H1 (cell line): ENCODE results near the gene COL21A1. TPM values are rescaled to one million over a fixed set of nuclear protein-coding genes. Genes with fewer than 3 reads are reported as not detected.

Experiments
- CTCF ChIA-PET: fragments of 300-600 bp; sonication (Branson Sonifier 250); formaldehyde crosslinking; loops from one replicate; lab custom pipeline; 2021; ENCODE audit not compliant: partially characterized antibody; lab: Charles Lee
- POLR2A ChIA-PET: fragments of 300-600 bp; sonication (Branson Sonifier 250); formaldehyde crosslinking; loops from one replicate; lab custom pipeline; 2021; ENCODE audit warnings: inconsistent platforms; ENCODE audit not compliant: partially characterized antibody; lab: Charles Lee
- DNase-seq, 2 experiments: peaks; one replicate each; pipeline versions ENCODE4 v3.0.0 to v3.0.0-alpha.2; 2010 to 2022; ENCODE audit warnings: low spot score in 2 of 2, low read depth in 1 of 2, mixed read lengths in 1 of 2
- FAIRE-seq: peaks from 2 replicates; lab custom pipeline; 2011; peaks lifted over from hg19 to GRCh38; lab: Jason Lieb, UNC
- H2AFZ ChIP-seq: 2 replicates; pipeline ENCODE4 v1.8.1; 2012; ENCODE audit warnings: low read length, inconsistent platforms
- H2AK5ac ChIP-seq: 2 replicates; pipeline ENCODE4 v1.6.1; 2013; ENCODE audit warnings: low read depth, low read length
- H2BK120ac ChIP-seq: replicated peaks from 2 replicates; pipeline ENCODE3; 2013; ENCODE audit warnings: low read depth, low read length, inconsistent platforms
- H2BK12ac ChIP-seq: 2 replicates; pipeline ENCODE4 v1.6.1; 2013; ENCODE audit warnings: low read depth, low read length
- H2BK15ac ChIP-seq: 2 replicates; pipeline ENCODE4 v1.6.1; 2013; ENCODE audit warnings: low read length
- H2BK20ac ChIP-seq: 2 replicates; pipeline ENCODE4 v1.6.1; 2013; ENCODE audit warnings: low read length
- H2BK5ac ChIP-seq: 2 replicates; pipeline ENCODE4 v1.6.1; 2013; ENCODE audit warnings: low read depth, low read length
- H3K14ac ChIP-seq: 2 replicates; pipeline ENCODE4 v1.6.1; 2013; ENCODE audit warnings: inconsistent platforms; ENCODE audit not compliant: insufficient read length
- H3K18ac ChIP-seq: 2 replicates; pipeline ENCODE4 v1.6.1; 2013; ENCODE audit warnings: low read length; ENCODE audit errors: extremely low read depth
- H3K23ac ChIP-seq: 2 replicates; pipeline ENCODE4 v1.6.1; 2013; ENCODE audit warnings: inconsistent platforms; ENCODE audit not compliant: insufficient read length
- H3K23me2 ChIP-seq: 2 replicates; pipeline ENCODE4 v1.6.1; 2013; ENCODE audit warnings: low read depth, low read length
- H3K27ac ChIP-seq: 2 replicates; pipeline ENCODE4 v1.6.1; 2011; ENCODE audit warnings: low read depth, low read length, inconsistent platforms
- H3K27me3 ChIP-seq, 4 experiments: replicated peaks in 1 of 4; 1 replicate in 1 of 4; 2 replicates in 3 of 4; pipeline versions ENCODE4 v1.6.1 to v1.8.1; 2011 to 2013; ENCODE audit warnings: low read length in 3 of 4, mild to moderate bottlenecking in 3 of 4, inconsistent platforms in 2 of 4, mixed read lengths in 2 of 4, moderate library complexity in 1 of 4; ENCODE audit not compliant: control insufficient read depth in 3 of 4, insufficient read depth in 3 of 4; ENCODE audit errors: extremely low read depth in 1 of 4
- H3K36me3 ChIP-seq, 4 experiments: 2 replicates each; pipeline versions ENCODE4 v1.6.1 to v1.8.1; 2011 to 2013; ENCODE audit warnings: mild to moderate bottlenecking in 4 of 4, low read length in 3 of 4, moderate library complexity in 2 of 4, control low read depth in 1 of 4, inconsistent platforms in 1 of 4; ENCODE audit not compliant: insufficient read depth in 4 of 4, control insufficient read depth in 2 of 4
- H3K4ac ChIP-seq: replicated peaks from 2 replicates; pipeline ENCODE3; 2013; ENCODE audit warnings: low read length, low read depth, mixed read lengths, inconsistent platforms; ENCODE audit not compliant: insufficient read length
- H3K4me1 ChIP-seq, 4 experiments: replicated peaks in 1 of 4; 1 replicate in 1 of 4; 2 replicates in 3 of 4; pipeline versions ENCODE4 v1.6.1 to v1.8.1; 2011 to 2013; ENCODE audit warnings: low read length in 3 of 4, inconsistent platforms in 2 of 4, mixed read lengths in 1 of 4; ENCODE audit not compliant: insufficient read depth in 4 of 4, control insufficient read depth in 3 of 4
- H3K4me2 ChIP-seq, 2 experiments: 2 replicates each; pipeline versions ENCODE4 v1.6.1 to v1.8.1; 2011 to 2013; ENCODE audit warnings: low read depth in 2 of 2, low read length in 2 of 2, control low read depth in 1 of 2, inconsistent platforms in 1 of 2, mild to moderate bottlenecking in 1 of 2; ENCODE audit not compliant: insufficient read depth in 1 of 2
- H3K4me3 ChIP-seq, 4 experiments: fragments of 200-600, 300-600 bp in 1 of 4; sonication (generic), shearing (Covaris generic), sonication (Bioruptor Twin) in 1 of 4; 2 replicates each; pipeline versions ENCODE4 v1.5.1 to v1.8.1; 2011 to 2016; ENCODE audit warnings: low read length in 4 of 4, low read depth in 3 of 4, control low read depth in 2 of 4, inconsistent platforms in 2 of 4, mild to moderate bottlenecking in 2 of 4, mixed read lengths in 1 of 4, moderate library complexity in 1 of 4; ENCODE audit not compliant: insufficient read depth in 2 of 4; ENCODE audit errors: extremely low read depth in 1 of 4
- H3K56ac ChIP-seq: replicated peaks from 2 replicates; pipeline ENCODE3; 2013; ENCODE audit warnings: low read depth, mild to moderate bottlenecking, mixed read lengths, low read length, inconsistent platforms; ENCODE audit not compliant: insufficient read length
- H3K79me1 ChIP-seq: 2 replicates; pipeline ENCODE4 v1.6.1; 2013; ENCODE audit warnings: low read depth, low read length, control low read depth
- H3K79me2 ChIP-seq, 2 experiments: 2 replicates each; pipeline versions ENCODE4 v1.6.1 to v1.8.1; 2012 to 2013; ENCODE audit warnings: low read length in 2 of 2, mild to moderate bottlenecking in 2 of 2, inconsistent platforms in 1 of 2; ENCODE audit not compliant: insufficient read depth in 2 of 2, control insufficient read depth in 1 of 2
- H3K9ac ChIP-seq, 4 experiments: replicated peaks in 1 of 4; 1 replicate in 1 of 4; 2 replicates in 3 of 4; pipeline versions ENCODE4 v1.6.1 to v1.8.1; 2011 to 2013; ENCODE audit warnings: low read depth in 3 of 4, low read length in 3 of 4, control low read depth in 2 of 4, mild to moderate bottlenecking in 2 of 4, moderate library complexity in 2 of 4, inconsistent platforms in 1 of 4; ENCODE audit errors: extremely low read depth in 1 of 4
- H3K9me3 ChIP-seq, 2 experiments: 2 replicates each; pipeline versions ENCODE4 v1.6.1 to v1.8.1; 2012 to 2013; ENCODE audit warnings: mild to moderate bottlenecking in 2 of 2, moderate library complexity in 2 of 2, control low read depth in 1 of 2, inconsistent platforms in 1 of 2, low read depth in 1 of 2, low read length in 1 of 2, mixed read lengths in 1 of 2; ENCODE audit not compliant: insufficient read depth in 2 of 2
- H4K20me1 ChIP-seq, 2 experiments: replicated peaks in 1 of 2; 2 replicates each; pipeline versions ENCODE3 to v1.8.1; 2011 to 2013; ENCODE audit warnings: inconsistent platforms in 2 of 2, low read length in 2 of 2, mild to moderate bottlenecking in 1 of 2; ENCODE audit not compliant: insufficient read depth in 2 of 2, control insufficient read depth in 1 of 2
- H4K5ac ChIP-seq: 2 replicates; pipeline ENCODE4 v1.6.1; 2013; ENCODE audit warnings: low read length, low read depth, mixed read lengths, inconsistent platforms; ENCODE audit not compliant: insufficient read length
- H4K8ac ChIP-seq: 2 replicates; pipeline ENCODE4 v1.8.0; 2013; ENCODE audit warnings: mild to moderate bottlenecking, moderate library complexity, low read length, inconsistent platforms; ENCODE audit not compliant: insufficient read depth; ENCODE audit errors: extremely low read depth
- H4K91ac ChIP-seq: replicated peaks from 2 replicates; pipeline ENCODE3; 2013; ENCODE audit warnings: low read length, mixed read lengths, inconsistent platforms; ENCODE audit not compliant: insufficient read length
- JUN ChIP-seq: IDR thresholded peaks from 2 replicates; pipeline ENCODE4 v1.6.1; 2011; ENCODE audit warnings: low read depth, mild to moderate bottlenecking, improper control_type of control experiment, low read length
- WGBS, 2 experiments: shearing (Covaris generic) in 1 of 2; methylation state at CpG; one replicate each; pipeline versions ENCODE4 v1.1.6 to v1.1.7; 2013 to 2015; ENCODE audit warnings: low lambda C conversion rate in 2 of 2, mixed read lengths in 2 of 2, inconsistent platforms in 1 of 2, low coverage in 1 of 2, missing lambda C conversion rate in 1 of 2; ENCODE audit not compliant: insufficient replicate concordance in 2 of 2, insufficient coverage in 1 of 2, insufficient read length in 1 of 2; ENCODE audit errors: extremely low coverage in 1 of 2, missing lambda C conversion rate in 1 of 2; 5-methylcytosine and 5-hydroxymethylcytosine counted together
- polyA plus RNA-seq, 7 experiments: library from polyadenylated mRNA; depleted of rRNA in 3 of 7; stranded (reverse) in 5 of 7; unstranded in 2 of 7; fragments of >200 nt in 5 of 7; fragments of 200-250 nt in 2 of 7; gene quantifications; 1 replicate in 5 of 7; 2 replicates in 1 of 7; 4 replicates in 1 of 7; pipeline versions ENCODE4 v1.2.1 to v1.2.3, GENCODE V29; 2011 to 2013; ENCODE audit warnings: missing spikeins in 2 of 7, mixed read lengths in 2 of 7
- total RNA-seq: library from RNA; stranded (reverse); fragmentation: NEBNext Ultra II Directional; extraction: Animal tissue kit (Norgen Biotek cat#: 25700); gene quantifications from 2 replicates; pipeline ENCODE4 v1.2.1, GENCODE V29; 2021
- TF ChIP-seq, protein P1 (sequence below): IDR thresholded peaks from 2 replicates; pipeline ENCODE4 v1.6.1; 2012; ENCODE audit warnings: inconsistent platforms

COL21A1 gene
- total and polyA plus RNA-seq, 2 of the 8 experiments (the other 6 are each of a cell fraction or from before 2014, with no cell fraction given): 1.6 to 3.4 TPM

DNA sequence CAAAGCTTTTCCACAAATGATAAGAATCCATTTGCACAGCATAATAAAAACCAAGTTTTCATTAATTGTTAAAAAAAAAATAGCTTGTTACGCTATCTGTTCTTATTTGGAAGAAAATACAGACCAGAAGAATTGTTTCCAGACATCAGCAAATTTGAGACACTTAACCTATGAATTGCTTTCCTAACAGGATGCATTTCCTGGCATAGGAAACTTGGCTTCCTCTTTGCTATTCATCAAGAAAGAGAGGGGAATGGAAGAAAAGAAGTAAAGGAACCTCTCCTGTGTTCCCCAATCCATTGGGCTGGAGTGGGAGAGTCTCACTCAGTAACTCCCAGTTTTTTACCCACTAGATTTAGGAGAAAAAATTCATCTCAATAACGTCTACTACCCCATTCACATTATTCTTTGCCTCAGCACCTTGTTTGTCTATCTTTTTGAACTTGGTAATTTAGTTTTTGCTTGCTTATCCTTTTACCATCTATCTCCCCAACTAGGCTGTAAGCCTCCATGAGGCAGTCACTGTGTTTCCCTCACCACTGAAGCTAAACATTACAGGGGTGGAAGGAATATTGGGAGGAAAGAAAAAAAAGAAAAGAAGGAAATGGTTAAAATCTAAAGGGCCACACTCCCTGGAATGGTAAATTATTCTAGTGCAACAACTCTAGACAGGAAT is 150.3 kb downstream of the COL21A1 start:
- no peak overlapping the region for H2AFZ ChIP-seq
- H3K4ac ChIP-seq: no peak overlapping the region
- H3K4me1 ChIP-seq: no peaks in the 10 kb centered on the region
- no peak overlapping the region for H2BK120ac ChIP-seq
- no peak for DNase-seq
- H3K18ac ChIP-seq: no peak overlapping the region
- H3K23ac ChIP-seq: no peak overlapping the region
- no peak overlapping the region for H3K56ac ChIP-seq
- no peak overlapping the region for H3K4me2 ChIP-seq
- ChIA-PET CTCF (interaction anchor here (1.0 kb wide), 1 partner anchor 134 kb away, joined by 4 read pairs; no protein-coding TSS in a partner anchor), POLR2A (no interaction called here)
- no peak overlapping the region for H2BK20ac ChIP-seq
- no peak overlapping the region for H4K8ac ChIP-seq
- H3K79me1 ChIP-seq: no peaks in the 10 kb centered on the region
- H2AK5ac ChIP-seq: no peak overlapping the region
- 80% methylated on average over 2 of the region's 2 CpGs; no CpG with 5 or more reads in 1 of the 2 experiments for WGBS, 2 experiments
- no peak overlapping the region for H3K9ac ChIP-seq
- H3K27ac ChIP-seq: no peak overlapping the region
- no peak overlapping the region for H2BK12ac ChIP-seq
- H3K4me3 ChIP-seq: no peak overlapping the region
- no peaks in the 10 kb centered on the region for H3K23me2 ChIP-seq
- no peaks in the 10 kb centered on the region for H3K27me3 ChIP-seq
- H2BK15ac ChIP-seq: no peak overlapping the region
- H2BK5ac ChIP-seq: no peak overlapping the region
- FAIRE-seq: no peak
- H4K91ac ChIP-seq: no peak overlapping the region
- peaks cover 2 to 3% of the 10 kb centered on the region in 2 experiments; a peak in 2 of 4 replicates for H3K9me3 ChIP-seq
- TF ChIP-seq, protein P1, sequence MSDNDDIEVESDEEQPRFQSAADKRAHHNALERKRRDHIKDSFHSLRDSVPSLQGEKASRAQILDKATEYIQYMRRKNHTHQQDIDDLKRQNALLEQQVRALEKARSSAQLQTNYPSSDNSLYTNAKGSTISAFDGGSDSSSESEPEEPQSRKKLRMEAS: no peak
- no peak for TF ChIP-seq JUN
- no peak overlapping the region for H4K5ac ChIP-seq
- H4K20me1 ChIP-seq: no peaks in the 10 kb centered on the region
- H3K36me3 ChIP-seq: no peaks in the 10 kb centered on the region
- H3K79me2 ChIP-seq: no peaks in the 10 kb centered on the region
- no peak overlapping the region for H3K14ac ChIP-seq
